Adipocyte (in vitro differentiated cells): ENCODE measurements around the gene TBATA.
"Not testable (repeated sequence)": the region's sequence is repeated elsewhere in the genome, so short reads cannot be mapped to it uniquely, and the experiment has no call there.

ENCODE experiments used
- DNase-seq: peaks from one replicate; pipeline ENCODE4 v3.0.0-alpha.2; 2015; ENCODE audit warnings: low read depth
- H3K27me3 ChIP-seq: replicated peaks from 2 replicates; pipeline ENCODE4 v1.7.0; 2013; ENCODE audit warnings: mild to moderate bottlenecking, low read length, moderate library complexity; ENCODE audit not compliant: control insufficient read depth, insufficient read depth
- H3K36me3 ChIP-seq: 2 replicates; pipeline ENCODE4 v1.7.0; 2013; ENCODE audit warnings: low read length, mild to moderate bottlenecking, moderate library complexity; ENCODE audit not compliant: control insufficient read depth, insufficient read depth, severe bottlenecking
- H3K4me1 ChIP-seq: 2 replicates; pipeline ENCODE4 v1.7.0; 2013; ENCODE audit warnings: mild to moderate bottlenecking, low read length, moderate library complexity; ENCODE audit not compliant: control insufficient read depth, insufficient read depth
- H3K4me3 ChIP-seq: 2 replicates; pipeline ENCODE4 v1.7.0; 2013; ENCODE audit warnings: mild to moderate bottlenecking, low read length, moderate library complexity
- H3K9ac ChIP-seq: 2 replicates; pipeline ENCODE4 v1.7.0; 2013; ENCODE audit warnings: mild to moderate bottlenecking, low read length, moderate library complexity
- H3K9me3 ChIP-seq: 2 replicates; pipeline ENCODE4 v1.7.0; 2013; ENCODE audit warnings: mild to moderate bottlenecking, low read length, moderate library complexity; ENCODE audit not compliant: control insufficient read depth

The TBATA gene

DNA sequence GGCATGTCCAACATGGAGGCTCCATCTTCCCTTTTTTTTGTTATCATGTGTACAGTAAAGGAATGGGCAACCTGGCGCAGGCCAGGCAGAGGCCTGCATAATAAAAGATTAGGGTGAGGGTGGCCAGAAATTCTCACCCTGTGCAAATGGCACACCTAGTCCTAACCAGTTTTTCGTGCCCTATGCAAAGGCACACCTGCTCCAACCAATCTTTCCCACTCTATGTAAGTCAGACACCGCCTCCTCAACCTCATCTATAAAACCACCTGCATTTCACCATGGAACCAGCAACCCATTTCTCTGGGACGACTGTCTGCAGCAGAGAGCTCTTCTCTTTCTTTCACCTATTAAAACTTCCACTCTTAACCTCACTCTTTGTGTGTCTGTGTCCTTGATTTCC lies 16.1 kb downstream of the TBATA start:
- DNase-seq, result no peak
- H3K4me3 ChIP-seq, result no peak overlapping the region

DNA sequence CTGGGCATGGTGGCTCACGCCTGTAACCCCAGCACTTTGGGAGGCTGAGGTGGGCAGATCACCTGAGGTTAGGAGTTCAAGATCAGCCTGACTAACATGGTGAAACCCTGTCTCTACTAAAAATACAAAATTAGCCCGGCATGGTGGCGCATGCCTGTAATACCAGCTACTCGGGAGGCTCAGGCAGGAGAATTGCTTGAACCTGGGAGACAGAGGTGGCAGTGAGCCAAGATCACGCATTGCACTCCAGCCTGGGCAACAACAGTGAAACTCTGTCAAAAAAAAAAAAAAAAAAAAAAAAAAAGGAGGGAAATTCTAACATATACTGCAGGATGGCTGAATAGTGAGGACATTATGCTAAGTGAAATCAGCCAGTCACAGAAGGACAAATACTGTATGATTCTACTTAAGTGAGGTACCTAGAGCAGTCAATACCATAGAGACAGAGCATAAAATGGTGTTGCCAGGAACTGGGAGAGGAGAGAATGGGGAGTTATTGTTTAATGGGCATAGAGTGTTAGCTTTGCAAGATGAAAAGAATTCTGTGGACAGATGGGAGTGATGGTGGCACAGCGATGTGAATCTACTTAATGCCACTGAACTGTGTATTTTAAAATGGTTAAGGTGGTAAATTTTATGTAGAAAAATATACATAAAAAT lies 17.0 kb downstream of the TBATA start:
- not testable (repeated sequence) for H3K36me3 ChIP-seq, H3K27me3 ChIP-seq, H3K4me3 ChIP-seq, H3K9ac ChIP-seq, DNase-seq, H3K4me1 ChIP-seq
- peaks cover 10% of the 10 kb centered on the region for H3K9me3 ChIP-seq

More for the DNA sequence above, 16.1 kb downstream of the TBATA start:
- Histone ChIP-seq H3K36me3 (no peaks in the 10 kb centered on the region), H3K9ac (no peak overlapping the region), H3K9me3 (peaks cover 10% of the 10 kb centered on the region), H3K4me1 (no peaks in the 10 kb centered on the region), H3K27me3 (no peaks in the 10 kb centered on the region)

DNA sequence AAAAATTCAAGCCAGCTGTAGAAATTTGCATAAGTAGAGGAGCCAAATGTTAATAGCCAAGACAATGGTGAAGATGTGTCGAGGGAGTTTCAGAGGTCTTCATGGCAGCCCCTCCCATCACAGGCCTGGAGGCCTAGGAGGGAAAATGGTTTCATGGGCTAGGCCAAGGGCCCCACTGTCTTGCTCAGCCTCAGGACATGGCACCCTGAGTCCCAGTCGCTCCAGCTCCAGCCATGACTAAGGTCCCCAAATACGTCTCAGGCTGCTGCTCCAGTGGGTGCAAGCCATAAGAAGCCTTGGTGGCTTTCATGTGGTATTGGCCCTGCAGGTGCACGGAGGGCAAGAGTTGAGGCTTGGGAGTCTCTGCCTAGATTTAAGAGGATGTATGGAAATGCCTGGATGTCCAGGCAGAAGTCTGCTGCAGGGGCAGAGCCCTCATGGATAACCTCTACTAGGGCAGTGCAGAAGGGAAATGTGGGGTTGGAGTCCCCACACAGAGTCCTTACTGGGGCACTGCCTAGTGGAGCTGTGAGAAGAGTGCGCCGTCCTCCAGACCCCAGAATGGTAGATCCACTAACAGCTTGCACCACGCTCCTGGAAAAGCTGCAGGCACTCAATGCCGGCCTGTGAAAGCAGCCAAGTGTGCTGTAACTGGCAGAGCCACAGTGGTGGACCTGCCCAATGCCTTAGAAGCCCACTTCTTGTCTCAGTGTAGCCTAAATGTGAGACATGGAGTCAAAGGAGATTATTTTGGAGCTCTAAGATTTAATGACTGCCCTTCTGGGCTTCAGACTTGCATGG lies 19.2 kb downstream of the TBATA start:
- DNase-seq, result no peak
- Histone ChIP-seq H3K9me3 (peaks cover 10% of the 10 kb centered on the region), H3K27me3 (no peaks in the 10 kb centered on the region), H3K4me3 (no peak overlapping the region), H3K4me1 (peaks cover 8% of the 10 kb centered on the region), H3K36me3 (no peaks in the 10 kb centered on the region), H3K9ac (no peak overlapping the region)

DNA sequence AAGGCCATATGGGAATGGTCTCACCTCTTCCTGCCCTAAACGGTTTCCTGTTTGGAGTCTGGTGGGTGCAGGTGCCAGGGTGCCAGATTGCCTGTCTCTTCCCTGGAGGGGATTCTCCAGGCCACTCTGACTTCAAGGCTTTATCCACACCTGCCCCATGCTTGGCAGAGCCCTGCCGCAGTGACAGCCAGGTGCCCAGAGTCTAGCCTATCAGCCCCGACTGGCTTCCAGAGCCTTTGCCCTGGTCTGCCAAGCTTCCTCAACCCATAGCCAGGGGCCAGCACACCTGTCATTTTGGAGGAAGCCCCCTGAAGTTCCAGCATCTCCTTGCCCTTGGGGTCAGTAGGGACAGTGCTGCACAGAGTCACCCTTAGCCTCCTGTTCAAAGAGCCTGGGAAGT lies 21.6 kb downstream of the TBATA start:
- H3K27me3 ChIP-seq, result no peaks in the 10 kb centered on the region
- H3K4me3 ChIP-seq, result no peak overlapping the region
- no peak for DNase-seq

DNA sequence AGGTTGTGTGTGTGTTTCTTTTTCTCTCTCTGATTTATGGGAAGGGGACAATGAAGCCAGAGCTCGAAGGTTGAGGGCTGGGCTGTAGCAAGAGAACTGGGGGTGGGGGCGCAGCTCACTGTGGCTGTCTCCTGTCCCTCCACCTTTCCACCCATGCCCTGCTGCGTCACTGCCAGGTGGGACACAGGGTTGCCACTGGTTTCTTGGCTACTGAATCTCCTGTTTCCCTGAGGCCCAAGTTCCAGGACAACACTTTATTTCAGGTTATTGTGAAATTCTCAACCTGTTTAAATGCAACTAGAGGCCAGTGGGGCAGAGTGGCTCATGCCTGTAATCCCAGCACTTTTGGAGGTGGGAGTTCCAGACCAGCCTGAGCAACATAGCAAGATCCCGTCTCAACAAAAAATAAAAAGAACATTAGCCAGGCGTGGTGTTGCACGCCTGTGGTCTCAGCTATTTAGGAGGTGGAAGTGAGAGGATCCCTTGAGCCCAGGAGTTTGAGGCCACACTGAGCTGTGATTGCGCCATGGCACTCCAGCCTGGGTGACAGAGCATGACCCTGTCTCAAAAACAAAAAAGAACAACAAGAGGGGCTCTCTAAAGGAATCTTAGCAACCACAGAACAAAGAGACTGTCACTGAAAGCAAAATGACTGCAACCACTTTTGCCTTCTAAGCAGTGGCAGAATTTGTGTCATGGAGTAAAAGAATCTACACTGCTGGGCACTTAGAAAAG lies 22.6 kb downstream of the TBATA start:
- Histone ChIP-seq H3K4me1 (peaks cover 12% of the 10 kb centered on the region), H3K27me3 (no peaks in the 10 kb centered on the region), H3K4me3 (no peak overlapping the region), H3K9ac (no peak overlapping the region), H3K36me3 (no peaks in the 10 kb centered on the region), H3K9me3 (peaks cover 10% of the 10 kb centered on the region)
- no peak for DNase-seq

More for the DNA sequence above, 21.6 kb downstream of the TBATA start:
- Histone ChIP-seq H3K36me3 (no peaks in the 10 kb centered on the region), H3K4me1 (peaks cover 12% of the 10 kb centered on the region), H3K9ac (no peak overlapping the region), H3K9me3 (peaks cover 10% of the 10 kb centered on the region)

DNA sequence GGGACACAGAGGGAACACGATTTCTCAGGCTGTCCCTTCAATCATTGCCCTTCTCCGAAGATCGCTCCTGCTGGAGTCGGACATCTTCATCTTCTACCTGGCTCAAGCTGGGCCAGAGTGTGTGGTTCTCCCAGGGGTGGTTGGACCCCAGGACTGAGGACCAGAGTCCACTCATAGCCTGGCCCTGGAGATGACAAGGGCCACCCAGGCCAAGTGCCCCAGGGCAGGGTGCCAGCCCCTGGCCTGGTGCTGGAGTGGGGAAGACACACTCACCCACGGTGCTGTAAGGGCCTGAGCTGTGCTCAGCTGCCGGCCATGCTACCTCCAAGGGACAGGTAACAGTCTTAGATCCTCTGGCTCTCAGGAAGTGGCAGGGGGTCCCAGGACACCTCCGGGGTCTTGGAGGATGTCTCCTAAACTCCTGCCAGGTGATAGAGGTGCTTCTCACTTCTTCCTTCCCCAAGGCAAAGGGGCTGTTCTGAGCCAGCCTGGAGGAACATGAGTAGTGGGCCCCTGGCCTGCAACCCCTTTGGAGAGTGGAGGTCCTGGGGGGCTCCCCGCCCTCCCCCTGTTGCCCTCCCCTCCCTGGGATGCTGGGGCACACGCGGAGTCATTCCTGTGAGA lies 23.3 kb downstream of the TBATA start:
- Histone ChIP-seq H3K4me1 (peaks cover 12% of the 10 kb centered on the region), H3K36me3 (no peaks in the 10 kb centered on the region), H3K9me3 (peaks cover 10% of the 10 kb centered on the region), H3K4me3 (no peak overlapping the region), H3K27me3 (no peaks in the 10 kb centered on the region), H3K9ac (no peak overlapping the region)
- no peak for DNase-seq

DNA sequence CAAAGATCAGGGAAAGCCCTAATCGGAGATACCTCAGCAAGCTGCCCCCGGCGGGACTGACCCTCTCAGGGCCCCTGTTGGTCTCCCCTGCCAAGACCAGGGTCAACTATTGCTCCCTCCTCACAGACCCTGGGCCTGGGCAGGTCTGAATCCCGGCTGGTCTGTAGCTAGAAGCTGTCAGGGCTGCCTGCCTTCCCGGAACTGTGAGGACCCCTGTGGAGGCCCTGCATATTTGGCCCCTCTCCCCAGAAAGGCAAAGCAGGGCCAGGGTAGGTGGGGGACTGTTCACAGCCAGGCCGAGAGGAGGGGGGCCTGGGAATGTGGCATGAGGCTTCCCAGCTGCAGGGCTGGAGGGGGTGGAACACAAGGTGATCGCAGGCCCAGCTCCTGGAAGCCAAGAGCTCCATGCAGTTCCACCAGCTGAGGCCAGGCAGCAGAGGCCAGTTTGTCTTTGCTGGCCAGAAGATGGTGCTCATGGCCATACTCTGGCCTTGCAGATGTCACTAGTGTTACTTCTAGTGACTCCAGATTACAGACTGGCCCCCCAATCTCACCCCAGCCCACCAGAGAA lies 24.1 kb downstream of the TBATA start:
- H3K9ac ChIP-seq, result no peak overlapping the region
- peaks cover 7% of the 10 kb centered on the region for H3K9me3 ChIP-seq
- peaks cover 12% of the 10 kb centered on the region for H3K4me1 ChIP-seq
- H3K27me3 ChIP-seq, result no peaks in the 10 kb centered on the region
- no peak for DNase-seq
- no peak overlapping the region for H3K4me3 ChIP-seq
- no peaks in the 10 kb centered on the region for H3K36me3 ChIP-seq

DNA sequence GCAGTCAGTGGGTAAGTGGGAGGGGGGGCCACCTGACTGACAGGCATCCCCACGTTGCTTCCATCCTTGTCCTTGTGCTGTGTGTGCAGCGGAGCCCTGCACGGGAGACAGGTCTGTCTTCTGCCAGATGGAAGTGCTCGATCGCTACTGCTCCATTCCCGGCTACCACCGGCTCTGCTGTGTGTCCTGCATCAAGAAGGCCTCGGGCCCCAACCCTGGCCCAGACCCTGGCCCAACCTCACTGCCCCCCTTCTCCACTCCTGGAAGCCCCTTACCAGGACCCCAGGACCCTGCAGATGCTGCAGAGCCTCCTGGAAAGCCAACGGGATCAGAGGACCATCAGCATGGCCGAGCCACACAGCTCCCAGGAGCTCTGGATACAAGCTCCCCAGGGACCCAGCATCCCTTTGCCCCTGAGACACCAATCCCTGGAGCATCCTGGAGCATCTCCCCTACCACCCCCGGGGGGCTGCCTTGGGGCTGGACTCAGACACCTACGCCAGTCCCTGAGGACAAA lies 24.8 kb downstream of the TBATA start:
- Histone ChIP-seq H3K4me1 (peaks cover 12% of the 10 kb centered on the region), H3K27me3 (no peaks in the 10 kb centered on the region), H3K9me3 (no peaks in the 10 kb centered on the region), H3K36me3 (no peaks in the 10 kb centered on the region), H3K9ac (no peak overlapping the region), H3K4me3 (no peak overlapping the region)
- no peak for DNase-seq

DNA sequence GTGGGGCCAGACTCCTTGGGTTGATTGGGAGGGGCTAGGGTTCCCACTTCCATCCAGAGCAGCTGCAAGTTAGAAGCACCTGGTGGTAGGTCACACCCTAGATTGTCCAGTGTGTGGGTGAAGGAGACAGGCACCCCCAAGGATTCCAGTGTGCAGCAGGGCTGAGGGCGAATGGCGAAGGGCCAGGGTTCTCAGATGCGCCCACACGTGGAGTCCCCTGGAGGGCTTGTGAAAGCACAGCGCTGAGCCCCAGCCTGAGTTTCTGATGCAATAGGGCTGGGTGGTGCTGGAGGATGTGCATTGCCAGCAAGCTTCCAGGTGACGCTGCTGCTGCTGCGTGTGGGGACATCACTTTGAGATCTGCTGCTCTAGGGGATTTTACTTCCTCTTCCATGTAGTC lies 25.4 kb downstream of the TBATA start:
- Histone ChIP-seq H3K9ac (no peak overlapping the region), H3K27me3 (no peaks in the 10 kb centered on the region), H3K9me3 (no peaks in the 10 kb centered on the region), H3K36me3 (no peaks in the 10 kb centered on the region), H3K4me1 (peaks cover 18% of the 10 kb centered on the region), H3K4me3 (no peak overlapping the region)
- DNase-seq, result no peak

DNA sequence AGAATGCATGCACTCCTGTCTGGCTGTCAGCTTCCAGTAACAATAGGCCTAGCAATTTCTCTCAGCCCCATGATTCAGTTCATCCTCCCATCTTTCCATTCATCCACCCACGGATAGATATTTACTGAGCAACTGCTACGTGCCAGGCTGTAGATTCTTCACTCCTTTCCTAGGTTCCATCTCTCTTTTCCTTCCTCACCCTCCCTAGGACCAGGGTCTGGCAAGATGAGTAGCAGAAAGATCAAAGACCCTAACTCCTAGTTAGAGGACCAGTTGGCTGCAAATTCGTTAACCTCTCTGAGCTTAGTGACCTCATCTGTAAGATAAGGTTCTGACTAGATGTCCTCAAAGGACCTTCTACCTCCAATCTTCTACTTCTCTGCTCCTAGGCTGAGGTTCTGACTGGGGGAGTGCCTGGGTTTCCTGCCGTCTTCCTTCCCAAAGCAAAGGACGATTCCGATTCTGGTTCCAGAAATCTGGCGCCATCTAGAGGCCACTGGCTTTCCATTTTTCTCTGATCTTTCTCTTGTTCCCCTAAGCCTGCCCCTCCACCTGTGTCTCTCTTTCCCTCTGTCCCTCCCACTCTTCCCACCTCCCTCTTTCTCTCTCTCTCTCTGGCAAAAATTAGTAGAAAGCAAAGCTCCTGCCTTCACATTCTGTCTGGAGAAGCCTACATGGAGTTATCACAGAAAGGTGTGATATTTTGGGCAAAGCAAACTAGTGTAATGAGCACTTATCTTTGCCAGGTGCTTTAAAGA lies 26.2 kb downstream of the TBATA start:
- Histone ChIP-seq H3K36me3 (no peaks in the 10 kb centered on the region), H3K27me3 (no peaks in the 10 kb centered on the region), H3K4me3 (no peak overlapping the region), H3K4me1 (peaks cover 26% of the 10 kb centered on the region), H3K9ac (peak overlapping the region; percentile 8), H3K9me3 (no peaks in the 10 kb centered on the region)
- DNase-seq, result peak; percentile 93
